ENCODE measurements around the gene CHPT1.

DNA sequence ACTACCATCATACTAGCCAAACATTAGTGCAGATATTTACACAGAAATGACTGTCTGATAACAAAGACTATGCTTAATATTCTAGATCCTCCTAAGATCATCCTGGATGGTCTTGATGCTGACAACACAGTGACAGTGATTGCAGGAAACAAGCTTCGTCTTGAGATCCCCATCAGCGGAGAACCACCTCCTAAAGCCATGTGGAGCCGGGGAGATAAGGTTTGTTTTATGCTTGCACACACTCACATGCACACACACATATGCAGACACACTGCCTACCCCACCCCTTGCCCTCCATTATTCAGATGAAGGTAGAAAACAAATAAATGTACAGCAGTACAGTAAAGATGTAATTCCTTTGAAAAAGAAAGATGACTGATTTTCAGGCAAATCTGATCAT lies 44.4 kb upstream of the CHPT1 start:
- no peak for TF ChIP-seq POLR2A (IDR thresholded peaks at IDR 0.05)
- TF ChIP-seq, protein P1, sequence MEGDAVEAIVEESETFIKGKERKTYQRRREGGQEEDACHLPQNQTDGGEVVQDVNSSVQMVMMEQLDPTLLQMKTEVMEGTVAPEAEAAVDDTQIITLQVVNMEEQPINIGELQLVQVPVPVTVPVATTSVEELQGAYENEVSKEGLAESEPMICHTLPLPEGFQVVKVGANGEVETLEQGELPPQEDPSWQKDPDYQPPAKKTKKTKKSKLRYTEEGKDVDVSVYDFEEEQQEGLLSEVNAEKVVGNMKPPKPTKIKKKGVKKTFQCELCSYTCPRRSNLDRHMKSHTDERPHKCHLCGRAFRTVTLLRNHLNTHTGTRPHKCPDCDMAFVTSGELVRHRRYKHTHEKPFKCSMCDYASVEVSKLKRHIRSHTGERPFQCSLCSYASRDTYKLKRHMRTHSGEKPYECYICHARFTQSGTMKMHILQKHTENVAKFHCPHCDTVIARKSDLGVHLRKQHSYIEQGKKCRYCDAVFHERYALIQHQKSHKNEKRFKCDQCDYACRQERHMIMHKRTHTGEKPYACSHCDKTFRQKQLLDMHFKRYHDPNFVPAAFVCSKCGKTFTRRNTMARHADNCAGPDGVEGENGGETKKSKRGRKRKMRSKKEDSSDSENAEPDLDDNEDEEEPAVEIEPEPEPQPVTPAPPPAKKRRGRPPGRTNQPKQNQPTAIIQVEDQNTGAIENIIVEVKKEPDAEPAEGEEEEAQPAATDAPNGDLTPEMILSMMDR (IDR thresholded peaks at IDR 0.05 in 4 of 5, conservative IDR thresholded peaks at IDR 0.05 in 1 of 5), result no peak

Measured in gastrocnemius medialis (tissue), 4 donors.